Breast epithelium (tissue), 3 donors: ENCODE results near the gene LILRA5.

ENCODE experiments used
- POLR2A ChIP-seq: fragments of 450-650 bp; IDR thresholded peaks from one replicate; pipeline ENCODE4 v1.6.1; 2016; ENCODE audit warnings: antibody characterized with exemption, mild to moderate bottlenecking, moderate library complexity
- POLR2AphosphoS5 ChIP-seq, 3 donors: sonication (generic); formaldehyde crosslinking; IDR thresholded peaks; one replicate each; pipeline ENCODE4 v1.6.1; 2017; ENCODE audit warnings: antibody characterized with exemption in 3 of 3
- TF ChIP-seq, protein P1 (sequence below), 3 donors: fragments of 450-650 bp; IDR thresholded peaks; one replicate each; pipeline ENCODE4 v1.5.1; 2016 to 2017; ENCODE audit warnings: antibody characterized with exemption in 3 of 3, mild to moderate bottlenecking in 3 of 3, moderate library complexity in 3 of 3

DNA sequence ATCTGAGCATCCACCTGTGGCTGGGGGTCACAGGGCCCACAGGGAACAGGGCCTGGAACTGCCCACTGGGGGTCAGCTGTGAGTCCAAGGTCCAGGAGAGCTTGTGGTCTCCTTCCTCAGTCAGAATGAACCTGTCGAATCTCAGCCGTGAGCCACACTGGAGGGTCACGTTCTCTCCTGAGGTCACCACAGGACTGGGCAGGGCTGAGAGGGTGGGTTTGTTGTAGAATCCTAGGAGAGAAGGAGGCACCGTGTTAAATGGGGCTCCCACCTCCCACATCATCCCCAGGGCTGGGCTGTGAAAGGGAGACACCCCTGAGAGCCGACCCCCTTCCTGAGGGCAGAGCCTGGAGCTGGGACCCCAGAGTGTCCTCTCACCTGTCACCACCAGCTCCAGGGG is 1.5 kb downstream of the LILRA5 start:
- TF ChIP-seq, protein P1, sequence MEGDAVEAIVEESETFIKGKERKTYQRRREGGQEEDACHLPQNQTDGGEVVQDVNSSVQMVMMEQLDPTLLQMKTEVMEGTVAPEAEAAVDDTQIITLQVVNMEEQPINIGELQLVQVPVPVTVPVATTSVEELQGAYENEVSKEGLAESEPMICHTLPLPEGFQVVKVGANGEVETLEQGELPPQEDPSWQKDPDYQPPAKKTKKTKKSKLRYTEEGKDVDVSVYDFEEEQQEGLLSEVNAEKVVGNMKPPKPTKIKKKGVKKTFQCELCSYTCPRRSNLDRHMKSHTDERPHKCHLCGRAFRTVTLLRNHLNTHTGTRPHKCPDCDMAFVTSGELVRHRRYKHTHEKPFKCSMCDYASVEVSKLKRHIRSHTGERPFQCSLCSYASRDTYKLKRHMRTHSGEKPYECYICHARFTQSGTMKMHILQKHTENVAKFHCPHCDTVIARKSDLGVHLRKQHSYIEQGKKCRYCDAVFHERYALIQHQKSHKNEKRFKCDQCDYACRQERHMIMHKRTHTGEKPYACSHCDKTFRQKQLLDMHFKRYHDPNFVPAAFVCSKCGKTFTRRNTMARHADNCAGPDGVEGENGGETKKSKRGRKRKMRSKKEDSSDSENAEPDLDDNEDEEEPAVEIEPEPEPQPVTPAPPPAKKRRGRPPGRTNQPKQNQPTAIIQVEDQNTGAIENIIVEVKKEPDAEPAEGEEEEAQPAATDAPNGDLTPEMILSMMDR (IDR thresholded peaks at IDR 0.05) = no peak
- TF ChIP-seq POLR2A (no peak), POLR2AphosphoS5 (IDR thresholded peaks at IDR 0.05) (no peak)
